Measurements from ENCODE around the gene SMIM35. TPM values are rescaled to one million over a fixed set of nuclear protein-coding genes. Genes with fewer than 3 reads are reported as not detected.

SMIM35 gene
- total RNA-seq, 1 experiment from 2014 or later, result not detected

DNA sequence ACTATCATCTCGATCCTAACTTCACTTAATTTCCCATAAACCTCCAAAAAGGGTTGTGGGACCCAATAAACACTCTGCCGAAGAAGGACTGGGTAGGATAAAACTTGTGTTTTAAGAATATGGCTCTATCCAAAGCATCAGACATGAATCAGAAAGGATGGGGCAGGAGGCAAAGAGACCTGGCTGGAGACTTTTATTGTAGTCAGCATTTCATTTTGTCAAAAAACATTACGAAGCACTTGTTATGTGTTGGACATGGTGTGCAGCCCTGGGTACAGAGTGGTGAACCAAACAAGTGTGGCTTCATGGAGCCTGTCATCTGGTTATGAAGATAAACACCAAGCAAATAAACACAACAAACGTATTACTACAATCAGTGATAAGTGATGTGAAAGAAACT is 83.3 kb downstream of the SMIM35 start:
- H3K27me3 ChIP-seq, result no peaks in the 10 kb centered on the region
- no peaks in the 10 kb centered on the region for H3K4me1 ChIP-seq
- no peaks in the 10 kb centered on the region for H3K9me3 ChIP-seq (replicated peaks)
- H3K36me3 ChIP-seq, result no peaks in the 10 kb centered on the region
- H3K27ac ChIP-seq, result no peak overlapping the region
- DNase-seq, result no peak
- H3K4me3 ChIP-seq, result no peak overlapping the region

DNA sequence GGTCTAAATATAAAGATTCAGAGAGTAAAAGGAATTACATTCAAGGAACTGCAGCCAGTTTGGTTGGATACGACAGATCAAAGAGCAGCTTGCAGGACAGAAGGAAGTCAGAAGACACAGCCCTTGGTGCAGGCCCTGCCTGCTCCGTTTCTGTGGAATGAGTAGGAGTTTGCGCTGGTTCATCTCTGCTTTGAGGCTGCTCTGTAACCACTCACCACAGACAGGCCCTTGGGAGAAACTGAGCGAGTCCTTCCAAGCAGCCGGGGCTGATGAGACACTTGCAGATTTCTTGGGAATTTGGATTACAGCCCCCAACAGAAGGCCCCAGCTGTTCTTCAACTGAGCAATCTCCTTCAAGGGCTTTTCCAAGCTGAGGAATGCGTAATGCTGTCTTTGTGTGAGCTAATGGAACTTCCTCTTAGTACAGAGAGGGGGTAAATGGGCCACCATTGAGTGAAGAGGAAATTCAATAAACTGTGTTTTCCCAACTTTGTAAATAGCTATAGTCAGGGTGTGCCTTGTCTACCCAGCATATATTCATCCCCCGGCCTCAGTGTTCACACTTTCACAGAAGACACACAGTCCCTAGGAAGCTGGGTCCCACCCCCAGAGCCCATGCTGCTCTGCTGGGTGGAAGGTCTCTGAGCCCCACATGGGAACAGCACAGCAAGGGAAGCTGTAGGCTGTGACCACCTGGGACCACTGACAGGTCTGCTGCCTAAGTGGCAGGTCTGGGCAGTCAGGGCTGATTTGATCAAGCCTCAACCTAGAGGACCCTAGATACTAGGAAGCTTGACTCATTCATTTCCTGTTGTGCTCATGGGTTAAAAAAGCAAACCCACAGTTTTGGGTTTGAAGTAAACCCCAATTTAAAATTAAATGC is 84.0 kb downstream of the SMIM35 start:
- no peak for DNase-seq

DNA sequence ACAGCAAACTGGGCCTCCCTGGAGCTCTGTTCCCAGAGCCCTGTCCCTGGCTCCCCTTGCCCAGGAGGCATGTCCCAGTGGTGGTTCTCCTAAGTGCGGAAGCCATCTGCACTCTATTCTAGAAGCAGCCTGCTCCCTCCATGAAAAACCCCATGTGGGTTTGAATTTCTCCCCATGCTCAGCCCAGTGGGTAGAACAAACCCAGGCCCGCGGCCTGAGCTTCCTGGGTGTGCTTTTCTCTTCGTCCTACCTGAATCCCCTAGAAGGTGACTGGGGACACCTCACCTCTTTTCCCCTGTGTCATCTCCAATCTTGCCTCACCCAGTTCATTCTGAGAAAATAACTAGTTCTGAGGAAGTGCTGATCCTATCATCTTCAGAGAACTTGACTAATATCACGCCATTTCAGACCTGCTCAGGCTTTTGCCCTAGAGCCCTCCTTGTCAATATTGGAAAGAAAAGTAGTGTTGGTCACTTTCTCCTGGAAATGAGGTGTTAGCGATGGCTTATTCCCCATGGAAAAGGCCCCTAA is 84.7 kb downstream of the SMIM35 start:
- H3K27ac ChIP-seq, result no peak overlapping the region
- DNase-seq, result no peak
- no peak overlapping the region for H3K4me3 ChIP-seq
- no peaks in the 10 kb centered on the region for H3K4me1 ChIP-seq
- H3K9me3 ChIP-seq (replicated peaks), result no peaks in the 10 kb centered on the region
- H3K36me3 ChIP-seq, result no peaks in the 10 kb centered on the region
- no peaks in the 10 kb centered on the region for H3K27me3 ChIP-seq

More for the DNA sequence above, 84.0 kb downstream of the SMIM35 start:
- Histone ChIP-seq H3K4me1 (no peaks in the 10 kb centered on the region), H3K27ac (no peak overlapping the region), H3K9me3 (replicated peaks) (no peaks in the 10 kb centered on the region), H3K36me3 (no peaks in the 10 kb centered on the region), H3K27me3 (no peaks in the 10 kb centered on the region), H3K4me3 (no peak overlapping the region)

DNA sequence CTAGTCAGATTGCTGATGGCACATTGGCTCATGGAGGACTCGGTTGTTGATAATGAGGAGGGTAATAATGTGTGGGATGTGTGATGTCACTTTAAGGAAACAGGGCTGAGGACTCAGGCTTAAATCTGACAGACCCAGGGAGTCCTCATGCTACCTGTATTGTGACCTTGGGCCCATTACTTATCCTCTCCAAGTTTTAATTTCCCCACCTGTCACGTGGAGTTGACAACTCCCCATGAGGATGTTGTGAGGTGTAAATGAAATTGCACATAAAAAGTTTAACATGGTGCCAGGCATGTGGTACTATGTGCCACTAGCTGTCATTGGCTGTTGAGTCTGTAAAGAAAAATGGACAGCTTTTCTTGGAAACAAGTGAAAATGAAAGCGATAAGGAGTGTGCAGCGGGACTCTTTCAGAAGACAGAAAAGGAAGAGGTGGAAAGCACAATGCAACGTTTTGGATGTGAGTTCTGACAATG is 85.2 kb downstream of the SMIM35 start:
- Histone ChIP-seq H3K27me3 (no peaks in the 10 kb centered on the region), H3K27ac (no peak overlapping the region), H3K4me3 (no peak overlapping the region), H3K9me3 (replicated peaks) (no peaks in the 10 kb centered on the region), H3K36me3 (no peaks in the 10 kb centered on the region), H3K4me1 (no peaks in the 10 kb centered on the region)
- DNase-seq, result no peak

DNA sequence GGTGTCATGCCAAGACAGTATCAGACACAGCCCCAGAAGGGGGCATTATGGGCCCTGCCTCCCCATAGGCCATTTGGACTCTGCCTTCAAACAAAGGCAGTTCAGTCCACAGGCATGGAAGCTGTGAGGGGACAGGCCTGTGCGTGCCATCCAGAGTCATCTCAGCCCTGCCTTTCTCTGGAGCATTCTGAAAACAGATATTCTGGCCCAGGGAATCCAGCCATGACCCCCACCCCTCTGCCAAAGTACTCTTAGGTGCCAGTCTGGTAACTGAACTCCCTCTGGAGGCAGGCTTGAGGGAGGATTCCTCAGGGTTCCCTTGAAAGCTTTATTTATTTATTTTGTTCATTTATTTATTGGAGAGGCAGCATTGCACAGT is 85.9 kb downstream of the SMIM35 start:
- H3K9me3 ChIP-seq (replicated peaks), result no peaks in the 10 kb centered on the region
- no peaks in the 10 kb centered on the region for H3K4me1 ChIP-seq
- no peak for DNase-seq
- H3K4me3 ChIP-seq, result no peak overlapping the region
- no peaks in the 10 kb centered on the region for H3K36me3 ChIP-seq
- no peak overlapping the region for H3K27ac ChIP-seq
- H3K27me3 ChIP-seq, result no peaks in the 10 kb centered on the region

DNA sequence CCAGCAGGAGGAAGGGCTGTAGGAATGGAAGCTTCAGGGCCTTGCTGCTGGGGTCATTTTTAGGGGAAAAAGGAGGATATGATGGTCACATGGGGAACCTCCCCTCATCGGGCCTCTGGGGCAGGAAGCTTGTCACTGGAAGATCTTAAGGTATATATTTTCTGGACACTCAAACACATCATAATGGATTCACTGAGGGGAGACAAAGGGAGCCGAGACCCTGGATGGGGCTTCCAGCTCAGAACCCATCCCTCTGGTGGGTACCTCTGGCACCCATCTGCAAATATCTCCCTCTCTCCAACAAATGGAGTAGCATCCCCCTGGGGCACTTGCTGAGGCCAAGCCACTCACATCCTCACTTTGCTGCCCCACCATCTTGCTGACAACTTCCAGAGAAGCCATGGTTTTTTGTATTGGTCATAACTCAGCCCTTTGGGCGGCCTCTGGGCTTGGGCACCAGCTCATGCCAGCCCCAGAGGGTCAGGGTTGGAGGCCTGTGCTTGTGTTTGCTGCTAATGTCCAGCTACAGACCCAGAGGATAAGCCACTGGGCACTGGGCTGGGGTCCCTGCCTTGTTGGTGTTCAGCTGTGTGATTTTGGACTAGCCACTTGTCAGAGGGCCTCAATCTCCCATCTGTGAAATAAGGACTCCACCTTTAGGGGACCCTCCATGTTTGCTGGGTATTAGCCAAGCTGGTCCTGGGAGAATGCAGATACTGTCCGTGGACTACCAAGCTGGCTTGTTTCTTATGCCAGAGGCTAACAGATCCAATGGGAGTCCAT is 86.5 kb downstream of the SMIM35 start:
- H3K36me3 ChIP-seq, result no peaks in the 10 kb centered on the region
- no peaks in the 10 kb centered on the region for H3K4me1 ChIP-seq
- no peak overlapping the region for H3K4me3 ChIP-seq
- no peaks in the 10 kb centered on the region for H3K27me3 ChIP-seq
- DNase-seq, result no peak
- no peaks in the 10 kb centered on the region for H3K9me3 ChIP-seq (replicated peaks)
- H3K27ac ChIP-seq, result no peak overlapping the region

DNA sequence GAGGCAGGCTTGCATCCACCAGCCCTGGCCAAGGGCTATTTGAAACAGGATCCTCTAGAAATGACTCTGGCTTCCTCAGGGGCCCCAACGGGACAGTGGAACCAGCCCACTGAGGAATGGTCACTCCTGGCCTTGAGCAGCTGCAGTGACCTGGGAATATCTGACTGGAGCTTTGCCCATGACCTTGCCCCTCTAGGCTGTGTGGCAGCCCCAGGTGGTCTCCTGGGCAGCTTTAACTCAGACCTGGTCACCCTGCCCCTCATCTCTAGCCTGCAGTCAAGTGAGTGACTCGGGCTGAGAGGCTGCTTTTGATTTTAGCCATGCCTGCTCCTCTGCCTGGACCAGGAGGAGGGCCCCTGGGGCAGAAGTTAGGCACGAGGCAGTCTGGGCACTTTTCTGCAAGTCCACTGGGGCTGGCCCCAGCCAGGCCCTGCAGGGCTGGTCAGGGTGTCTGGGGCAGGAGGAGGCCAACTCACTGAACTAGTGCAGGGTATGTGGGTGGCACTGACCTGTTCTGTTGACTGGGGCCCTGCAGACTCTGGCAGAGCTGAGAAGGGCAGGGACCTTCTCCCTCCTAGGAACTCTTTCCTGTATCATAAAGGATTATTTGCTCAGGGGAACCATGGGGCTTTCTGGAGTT is 87.3 kb downstream of the SMIM35 start:
- Histone ChIP-seq H3K9me3 (replicated peaks) (no peaks in the 10 kb centered on the region), H3K36me3 (no peaks in the 10 kb centered on the region), H3K4me3 (no peak overlapping the region), H3K4me1 (no peaks in the 10 kb centered on the region), H3K27me3 (no peaks in the 10 kb centered on the region), H3K27ac (no peak overlapping the region)
- DNase-seq, result no peak

DNA sequence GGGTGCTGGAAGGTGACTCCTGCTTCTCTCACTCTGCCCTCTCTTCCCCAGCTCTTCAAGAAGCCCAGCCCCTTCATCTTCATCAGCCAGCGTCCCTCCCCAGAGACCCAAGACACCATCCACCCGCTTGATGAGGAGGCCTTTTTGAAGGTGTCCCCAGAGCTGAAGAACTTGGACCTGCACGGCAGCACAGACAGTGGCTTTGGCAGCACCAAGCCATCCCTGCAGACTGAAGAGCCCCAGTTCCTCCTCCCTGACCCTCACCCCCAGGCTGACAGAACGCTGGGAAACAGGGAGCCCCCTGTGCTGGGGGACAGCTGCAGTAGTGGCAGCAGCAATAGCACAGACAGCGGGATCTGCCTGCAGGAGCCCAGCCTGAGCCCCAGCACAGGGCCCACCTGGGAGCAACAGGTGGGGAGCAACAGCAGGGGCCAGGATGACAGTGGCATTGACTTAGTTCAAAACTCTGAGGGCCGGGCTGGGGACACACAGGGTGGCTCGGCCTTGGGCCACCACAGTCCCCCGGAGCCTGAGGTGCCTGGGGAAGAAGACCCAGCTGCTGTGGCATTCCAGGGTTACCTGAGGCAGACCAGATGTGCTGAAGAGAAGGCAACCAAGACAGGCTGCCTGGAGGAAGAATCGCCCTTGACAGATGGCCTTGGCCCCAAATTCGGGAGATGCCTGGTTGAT is 88.0 kb downstream of the SMIM35 start:
- no peak overlapping the region for H3K4me3 ChIP-seq
- H3K27me3 ChIP-seq, result no peaks in the 10 kb centered on the region
- no peak overlapping the region for H3K27ac ChIP-seq
- no peak for DNase-seq
- H3K36me3 ChIP-seq, result no peaks in the 10 kb centered on the region
- no peaks in the 10 kb centered on the region for H3K4me1 ChIP-seq
- H3K9me3 ChIP-seq (replicated peaks), result no peaks in the 10 kb centered on the region

DNA sequence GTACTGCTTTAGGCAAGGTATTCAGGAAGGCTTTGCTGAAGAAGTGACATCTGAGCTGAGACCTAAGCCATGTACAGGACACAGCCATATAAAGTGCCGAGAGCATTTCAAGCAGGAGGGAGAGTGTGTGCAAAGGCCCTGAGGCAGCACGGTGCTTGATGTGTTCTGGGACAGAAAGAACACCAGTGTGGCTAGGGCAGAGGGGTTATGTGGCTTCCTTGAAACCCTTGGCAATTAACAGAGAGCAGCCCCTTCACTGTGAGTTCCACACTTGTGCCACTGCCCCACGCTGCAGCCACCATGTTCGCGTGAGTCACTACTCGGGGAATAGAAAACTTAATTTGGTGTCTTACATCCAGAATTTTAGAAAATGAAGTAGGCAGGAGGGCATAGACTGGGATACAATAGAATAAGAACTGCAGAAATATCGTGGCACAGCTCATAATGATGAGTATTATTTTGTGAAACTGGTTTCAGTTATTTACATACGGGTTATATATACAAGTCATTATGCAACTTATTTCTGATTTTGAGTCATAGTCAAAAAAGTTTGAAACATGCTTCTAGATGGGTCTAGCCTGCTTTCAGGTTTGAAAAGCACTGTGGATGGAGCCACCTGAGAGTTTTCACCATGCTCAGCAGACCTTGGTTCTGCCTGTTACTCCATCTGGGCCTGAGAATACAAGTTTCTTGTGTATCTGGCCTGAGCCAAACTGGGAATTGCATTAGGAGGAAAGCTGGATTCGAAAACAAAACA is 88.8 kb downstream of the SMIM35 start:
- Histone ChIP-seq H3K36me3 (no peaks in the 10 kb centered on the region), H3K4me3 (no peak overlapping the region), H3K27me3 (no peaks in the 10 kb centered on the region), H3K27ac (no peak overlapping the region), H3K9me3 (replicated peaks) (no peaks in the 10 kb centered on the region), H3K4me1 (no peaks in the 10 kb centered on the region)
- no peak for DNase-seq

DNA sequence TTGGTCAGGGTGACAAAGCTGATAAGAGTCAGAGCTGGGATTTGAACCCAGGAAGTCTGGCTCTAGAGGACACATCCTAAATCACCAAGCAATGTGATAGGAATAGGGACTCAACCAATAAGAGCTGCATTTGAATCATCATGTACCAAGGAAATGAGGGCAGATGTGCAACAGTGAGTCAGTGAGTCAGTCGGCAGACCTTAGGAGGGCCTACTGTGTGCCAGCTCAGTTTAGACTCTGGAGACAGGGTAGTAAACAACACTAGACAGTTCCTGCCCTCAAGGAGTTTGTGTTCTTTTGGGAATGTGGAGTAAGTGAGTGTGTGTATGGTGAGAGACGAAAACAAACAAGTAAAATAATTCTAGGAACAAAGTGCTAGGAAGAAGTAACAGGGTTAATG is 89.4 kb downstream of the SMIM35 start:
- no peak for DNase-seq
- no peaks in the 10 kb centered on the region for H3K27me3 ChIP-seq

DNA sequence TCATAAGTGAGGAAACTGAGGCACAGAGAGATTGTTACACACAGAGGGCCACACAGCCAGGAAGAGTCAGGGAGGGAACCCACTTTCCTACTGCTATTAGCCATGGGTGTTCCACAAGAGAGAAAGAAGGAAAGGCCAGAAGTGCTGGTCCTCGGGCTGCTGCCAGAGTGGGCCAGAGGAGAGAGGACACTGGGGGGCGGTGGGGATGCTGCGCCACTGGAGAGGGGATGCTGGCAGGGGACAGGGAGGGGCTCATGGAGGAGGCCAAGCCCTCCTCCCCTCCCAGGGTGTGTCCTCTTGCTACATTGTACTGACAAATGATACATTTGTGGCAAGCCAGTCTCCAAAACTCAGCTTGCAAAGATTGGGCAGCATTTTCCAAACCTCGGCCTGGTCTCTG is 90.7 kb downstream of the SMIM35 start:
- H3K36me3 ChIP-seq, result no peaks in the 10 kb centered on the region
- no peaks in the 10 kb centered on the region for H3K9me3 ChIP-seq (replicated peaks)
- H3K27ac ChIP-seq, result no peak overlapping the region
- DNase-seq, result no peak
- no peak overlapping the region for H3K4me3 ChIP-seq
- H3K27me3 ChIP-seq, result no peaks in the 10 kb centered on the region
- no peaks in the 10 kb centered on the region for H3K4me1 ChIP-seq

More for the DNA sequence above, 89.4 kb downstream of the SMIM35 start:
- Histone ChIP-seq H3K4me1 (no peaks in the 10 kb centered on the region), H3K4me3 (no peak overlapping the region), H3K27ac (no peak overlapping the region), H3K36me3 (no peaks in the 10 kb centered on the region), H3K9me3 (replicated peaks) (no peaks in the 10 kb centered on the region)

DNA sequence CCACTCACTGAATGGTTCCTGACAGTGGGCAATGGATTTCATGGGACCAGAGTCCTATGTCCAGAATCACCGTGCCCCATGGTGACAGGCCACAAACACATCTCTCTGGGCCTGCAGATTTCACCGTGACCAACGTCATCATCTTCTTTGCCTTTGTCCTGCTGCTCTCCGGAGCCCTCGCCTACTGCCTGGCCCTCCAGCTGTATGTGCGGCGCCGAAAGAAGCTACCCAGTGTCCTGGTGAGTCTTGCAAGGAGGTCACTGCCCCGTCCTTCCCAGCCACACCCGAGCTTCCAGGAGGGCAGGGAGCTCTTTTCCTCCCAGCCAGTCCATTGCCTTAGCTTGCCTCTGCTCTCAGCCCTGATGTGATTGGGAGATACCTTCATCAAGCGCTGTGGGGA is 91.3 kb downstream of the SMIM35 start:
- no peak overlapping the region for H3K27ac ChIP-seq
- no peaks in the 10 kb centered on the region for H3K36me3 ChIP-seq
- no peak for DNase-seq
- H3K27me3 ChIP-seq, result no peaks in the 10 kb centered on the region
- no peaks in the 10 kb centered on the region for H3K9me3 ChIP-seq (replicated peaks)
- no peak overlapping the region for H3K4me3 ChIP-seq
- no peaks in the 10 kb centered on the region for H3K4me1 ChIP-seq

DNA sequence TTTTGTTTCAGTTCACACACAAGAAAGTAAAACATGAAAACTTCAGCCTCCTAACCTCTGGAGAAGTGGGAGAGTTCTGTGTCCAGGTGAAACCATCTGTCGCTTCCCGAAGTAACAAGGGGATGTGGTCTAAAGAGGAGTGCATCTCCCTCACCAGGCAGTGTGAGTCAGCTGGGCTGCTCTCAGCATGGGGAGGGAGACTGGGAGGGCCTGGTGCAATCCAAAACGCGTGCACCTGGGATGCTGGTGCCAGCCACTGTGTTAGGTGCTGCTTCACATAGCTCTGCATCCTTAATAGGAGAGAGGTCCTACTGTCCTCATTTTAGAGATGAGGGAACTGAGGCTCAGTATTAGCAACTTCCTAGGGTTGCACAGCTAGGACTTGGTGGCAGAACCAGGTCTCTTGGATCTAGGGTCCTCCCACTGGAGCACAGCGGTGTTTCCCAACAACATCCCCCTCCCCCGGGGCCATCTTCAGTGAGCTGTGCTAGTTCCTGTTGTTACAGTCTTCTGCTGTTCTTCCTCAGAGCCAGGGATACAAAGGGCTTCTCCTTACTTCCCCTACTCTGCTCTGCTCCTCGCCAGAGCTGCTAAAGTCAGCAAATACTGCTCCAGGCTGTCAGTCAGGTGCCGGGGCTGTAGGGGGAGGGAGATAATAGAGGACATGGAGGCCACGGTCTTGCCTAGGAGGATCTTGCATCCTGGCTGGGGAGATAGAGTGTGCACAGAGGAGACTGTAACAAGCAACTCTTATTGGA is 92.6 kb downstream of the SMIM35 start:
- no peak overlapping the region for H3K27ac ChIP-seq
- no peaks in the 10 kb centered on the region for H3K36me3 ChIP-seq
- H3K9me3 ChIP-seq (replicated peaks), result no peaks in the 10 kb centered on the region
- H3K4me3 ChIP-seq, result no peak overlapping the region
- H3K27me3 ChIP-seq, result no peaks in the 10 kb centered on the region
- H3K4me1 ChIP-seq, result no peaks in the 10 kb centered on the region
- no peak for DNase-seq
